Natural killer cell (primary cell): ENCODE results near the gene C15orf62. TPM values are rescaled to one million over a fixed set of nuclear protein-coding genes. Genes with fewer than 3 reads are reported as not detected.

Source experiments
- ATAC-seq, 3 donors: fragments of 150-1000 bp in 2 of 3; fragments of 200-7000 bp in 1 of 3; cut with Tn5 transposase; 1 replicate in 1 of 3; 2 replicates in 2 of 3; pipeline ENCODE4 v1.10.0; 2021; ENCODE audit warnings: mild to moderate bottlenecking in 2 of 3, moderate library complexity in 2 of 3
- DNase-seq, 2 donors: peaks; one replicate each; pipeline versions ENCODE4 v3.0.0 to v3.0.0-alpha.2; 2013 to 2021; ENCODE audit warnings: mixed read lengths in 1 of 2
- H3K27ac ChIP-seq: one replicate; pipeline ENCODE4 v1.5.1; 2013; ENCODE audit warnings: mild to moderate bottlenecking, low read length
- H3K27me3 ChIP-seq: one replicate; pipeline ENCODE4 v1.6.1; 2013; ENCODE audit warnings: low read length; ENCODE audit not compliant: control insufficient read depth, insufficient read depth
- H3K36me3 ChIP-seq: one replicate; pipeline ENCODE4 v1.6.1; 2013; ENCODE audit warnings: low read length; ENCODE audit not compliant: control insufficient read depth, insufficient read depth
- H3K4me1 ChIP-seq: one replicate; pipeline ENCODE4 v1.6.1; 2013; ENCODE audit warnings: low read length; ENCODE audit not compliant: control insufficient read depth, insufficient read depth
- H3K4me3 ChIP-seq: one replicate; pipeline ENCODE4 v1.5.1; 2013; ENCODE audit warnings: low read length
- H3K9me3 ChIP-seq: one replicate; pipeline ENCODE4 v1.6.1; 2013; ENCODE audit warnings: low read length; ENCODE audit not compliant: control insufficient read depth, insufficient read depth
- H3K27ac Mint-ChIP-seq, 2 donors: one replicate each; pipeline ENCODE4 v1.8.0; 2022; ENCODE audit warnings: mild to moderate bottlenecking in 2 of 2, mixed read lengths in 2 of 2, moderate library complexity in 1 of 2
- H3K27me3 Mint-ChIP-seq, 2 donors: one replicate each; pipeline ENCODE4 v1.8.0; 2022; ENCODE audit warnings: low read depth in 2 of 2, mixed read lengths in 2 of 2
- H3K36me3 Mint-ChIP-seq: one replicate; pipeline ENCODE4 v1.8.0; 2022; ENCODE audit warnings: mixed read lengths
- H3K4me1 Mint-ChIP-seq, 2 donors: one replicate each; pipeline ENCODE4 v1.8.0; 2022; ENCODE audit warnings: mixed read lengths in 2 of 2
- H3K4me3 Mint-ChIP-seq: one replicate; pipeline ENCODE4 v1.8.0; 2022; ENCODE audit warnings: mild to moderate bottlenecking, moderate library complexity, mixed read lengths
- H3K9me3 Mint-ChIP-seq, 2 donors: one replicate each; pipeline ENCODE4 v1.8.0; 2022; ENCODE audit warnings: mixed read lengths in 2 of 2
- CTCF ChIP-seq: fragments of 200-600 bp; IDR thresholded peaks from one replicate; pipeline ENCODE4 v1.8.0; 2022; ENCODE audit warnings: antibody characterized with exemption
- WGBS: methylation state at CpG from one replicate; pipeline ENCODE4 v1.1.7; 2013; ENCODE audit warnings: missing lambda C conversion rate; ENCODE audit not compliant: insufficient coverage; 5-methylcytosine and 5-hydroxymethylcytosine counted together
- intact Hi-C: fragments of 100-400 bp; cut with micrococcal nuclease; formaldehyde crosslinking; loops from one replicate; pipeline ENCODE4 v1.14.2; 2022
- total RNA-seq, 4 donors: library from RNA; stranded (reverse); fragments of 120-200 nt in 1 of 4; gene quantifications; one replicate each; pipeline versions ENCODE4 v1.2.3 to v1.2.4, GENCODE V29; 2013 to 2022

C15orf62 gene
- total RNA-seq, 3 donors from 2014 or later (not counting 1 experiment from before 2014, with no cell fraction given) = 0.64 to 1.4 (median 0.80) TPM

- no peak overlapping the region for H3K27ac Mint-ChIP-seq
- no peak for ATAC-seq
Measured at GRCh38 chr15:40803688-40804087, 33.9 kb downstream of the C15orf62 start.

GRCh38 chr15:40806672-40807027, 36.9 kb downstream of the C15orf62 start:
- peaks cover 20% of the 10 kb centered on the region for H3K4me1 ChIP-seq
- peak overlapping the region; percentile 100 for H3K4me3 Mint-ChIP-seq
- H3K4me1 Mint-ChIP-seq = peaks cover 21 to 23% of the 10 kb centered on the region in 2 donors
- WGBS = 0% methylated on average over 2 of the region's 2 CpGs
- no peaks in the 10 kb centered on the region for H3K27me3 ChIP-seq
- H3K4me3 ChIP-seq = peak overlapping the region; percentile 99
- H3K36me3 ChIP-seq = peaks cover 6% of the 10 kb centered on the region
- peak overlapping the region; percentile 95 for H3K27ac ChIP-seq
- ATAC-seq (no peak), DNase-seq (no peak)
- H3K27me3 Mint-ChIP-seq = no peaks in the 10 kb centered on the region
- H3K9me3 ChIP-seq = no peaks in the 10 kb centered on the region
- H3K9me3 Mint-ChIP-seq = no peaks in the 10 kb centered on the region
- intact Hi-C loops = loop anchor here (1.0 to 2.0 kb wide), 3 partner anchors 41 to 111 kb away; partner anchors contain the start of genes RAD51 and RMDN3
- no peaks in the 10 kb centered on the region for H3K36me3 Mint-ChIP-seq
- peak overlapping the region; percentile 97 to 98 for H3K27ac Mint-ChIP-seq
- TF ChIP-seq CTCF = no peak

More at GRCh38 chr15:40803688-40804087, 33.9 kb downstream of the C15orf62 start:
- Histone ChIP-seq H3K9me3 (no peaks in the 10 kb centered on the region), H3K36me3 (no peaks in the 10 kb centered on the region), H3K27ac (no peak overlapping the region), H3K27me3 (no peaks in the 10 kb centered on the region), H3K4me1 (peaks cover 20% of the 10 kb centered on the region), H3K4me3 (no peak overlapping the region)
- H3K27me3 Mint-ChIP-seq = no peaks in the 10 kb centered on the region
- peaks cover 21 to 28% of the 10 kb centered on the region in 2 donors for H3K4me1 Mint-ChIP-seq
- H3K9me3 Mint-ChIP-seq = no peaks in the 10 kb centered on the region
- H3K36me3 Mint-ChIP-seq = no peaks in the 10 kb centered on the region
- intact Hi-C loops = no loop called here
- 80% methylated on average over 1 of the region's 1 CpG for WGBS
- no peak for TF ChIP-seq CTCF
- H3K4me3 Mint-ChIP-seq = no peak overlapping the region
- DNase-seq = no peak

- Mint-ChIP-seq H3K36me3 (no peaks in the 10 kb centered on the region), H3K27me3 (no peaks in the 10 kb centered on the region), H3K27ac (peak within 1 kb of the TSS; percentile 97 to 98), H3K9me3 (no peaks in the 10 kb centered on the region), H3K4me1 (peaks cover 19 to 21% of the 10 kb centered on the region in 2 donors), H3K4me3 (peak within 1 kb of the TSS; percentile 100)
- peaks cover 20% of the 10 kb centered on the region for H3K4me1 ChIP-seq
- ATAC-seq (peak; percentile 96 to 100 (median 98)), DNase-seq (peak; percentile 88 to 97)
- H3K27me3 ChIP-seq = no peaks in the 10 kb centered on the region
- H3K4me3 ChIP-seq = peak within 1 kb of the TSS; percentile 99
- under 1% methylated on average over 64 of the region's 64 CpGs for WGBS
- no peak for TF ChIP-seq CTCF
- intact Hi-C loops = loop anchor here (1.0 to 2.0 kb wide), 3 partner anchors 42 to 112 kb away; partner anchors contain the start of genes RAD51 and RMDN3
- H3K27ac ChIP-seq = peak within 1 kb of the TSS; percentile 95
- peaks cover 6% of the 10 kb centered on the region for H3K36me3 ChIP-seq
- no peaks in the 10 kb centered on the region for H3K9me3 ChIP-seq
Measured at GRCh38 chr15:40807028-40807887, 37.5 kb downstream of the C15orf62 start, which contains the start of the genes DNAJC17 and ZFYVE19. DNAJC17 (minus strand) TSS chr15:40807473; CDS start chr15:40807446, 27 bp downstream. ZFYVE19 (plus strand) TSS chr15:40807089; CDS start chr15:40807590, 501 bp downstream.
